ENCODE results near the gene PLCB3.

PLCB3 gene

DNA sequence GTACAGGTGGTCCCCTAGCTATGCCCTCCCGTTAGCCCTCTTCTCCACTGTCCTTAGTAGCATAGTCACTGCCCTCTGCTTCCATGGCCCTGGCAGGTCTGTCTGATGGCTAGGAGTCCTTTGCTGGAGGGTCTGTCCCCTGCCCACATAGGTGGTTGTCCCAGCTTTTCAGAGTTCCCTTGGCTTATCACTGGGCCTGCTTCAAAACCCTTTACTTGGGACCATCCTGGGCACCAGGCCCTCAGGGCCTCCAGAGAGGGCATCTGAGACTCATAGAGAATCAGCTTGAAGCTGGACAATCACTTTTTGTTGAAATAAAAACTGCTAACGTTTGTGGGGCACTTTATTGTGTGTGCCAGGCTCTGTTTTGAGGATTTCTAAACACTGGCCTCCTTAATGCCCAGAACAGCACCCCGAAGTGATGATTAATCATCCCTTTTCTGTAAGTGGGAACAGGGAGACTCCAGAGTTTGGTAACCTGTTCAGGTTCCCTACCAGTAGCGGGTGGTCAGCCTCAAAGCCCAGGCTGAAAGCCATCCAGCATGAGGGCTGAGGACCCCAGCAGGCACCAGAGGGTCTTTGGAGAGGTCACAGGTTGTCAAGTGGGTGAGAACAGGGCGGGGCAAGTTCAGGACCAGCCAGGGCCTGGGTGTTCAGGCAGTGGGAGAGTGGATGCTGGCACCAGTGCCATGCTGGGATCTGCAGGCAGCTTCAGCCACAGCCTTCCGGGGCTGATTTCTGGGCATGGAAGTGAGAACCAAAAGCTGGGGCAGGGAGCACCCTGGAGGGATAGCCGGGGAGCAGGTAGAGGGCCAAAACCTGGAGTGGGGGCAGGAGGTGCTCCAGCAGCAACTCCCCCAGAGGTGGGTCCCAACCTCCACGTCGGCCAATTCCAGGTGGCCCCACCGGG lies 39.3 kb downstream of the PLCB3 start:
- DNase-seq: no peak

DNA sequence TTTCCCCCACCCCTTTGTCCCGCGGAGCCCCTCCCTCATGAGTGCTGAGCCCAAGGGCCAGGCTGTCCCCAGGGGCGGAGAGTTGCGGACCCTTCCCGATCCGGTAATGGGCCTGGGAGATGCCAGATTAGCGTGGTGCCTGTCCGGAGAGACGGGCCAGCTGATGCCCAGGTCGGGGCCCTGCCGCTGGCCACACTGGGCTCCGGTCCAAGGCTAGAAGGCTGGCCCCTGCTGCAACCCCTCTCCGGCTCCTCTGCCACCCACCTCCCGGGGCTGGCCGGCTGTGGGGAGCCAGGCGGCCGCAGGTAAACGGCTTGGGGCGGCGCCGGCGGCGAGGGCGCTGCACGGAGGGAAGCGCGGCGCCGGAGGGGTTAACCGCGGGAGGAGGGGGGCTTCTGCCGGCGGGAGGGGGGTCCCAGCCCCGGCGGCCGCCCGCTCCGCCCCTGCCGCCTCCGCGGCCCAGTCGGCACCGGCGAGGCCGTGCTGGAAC lies 40.0 kb downstream of the PLCB3 start, which contains the start of gene KCNK4:
Gene KCNK4 (plus strand): TSS at position 41 of the 490 bp plus-strand sequence. CDS start 1,717 bp downstream, outside the sequence.
- no peak for DNase-seq

- no peak for DNase-seq
Measured at GRCh38 chr11:64291752-64292459, 40.6 kb downstream of the PLCB3 start.

GRCh38 chr11:64292460-64293254 lies 41.3 kb downstream of the PLCB3 start:
- no peak for DNase-seq

- no peak for DNase-seq
Measured at GRCh38 chr11:64294774-64295173, 43.4 kb downstream of the PLCB3 start.

- DNase-seq: no peak
Measured at GRCh38 chr11:64295760-64296159, 44.4 kb downstream of the PLCB3 start.

GRCh38 chr11:64296236-64296635 lies 44.9 kb downstream of the PLCB3 start:
- no peak for DNase-seq

- no peak for DNase-seq
Measured at GRCh38 chr11:64296830-64297698, 45.7 kb downstream of the PLCB3 start.

- no peak for DNase-seq
Measured at GRCh38 chr11:64297699-64298358, 46.5 kb downstream of the PLCB3 start.

DNA sequence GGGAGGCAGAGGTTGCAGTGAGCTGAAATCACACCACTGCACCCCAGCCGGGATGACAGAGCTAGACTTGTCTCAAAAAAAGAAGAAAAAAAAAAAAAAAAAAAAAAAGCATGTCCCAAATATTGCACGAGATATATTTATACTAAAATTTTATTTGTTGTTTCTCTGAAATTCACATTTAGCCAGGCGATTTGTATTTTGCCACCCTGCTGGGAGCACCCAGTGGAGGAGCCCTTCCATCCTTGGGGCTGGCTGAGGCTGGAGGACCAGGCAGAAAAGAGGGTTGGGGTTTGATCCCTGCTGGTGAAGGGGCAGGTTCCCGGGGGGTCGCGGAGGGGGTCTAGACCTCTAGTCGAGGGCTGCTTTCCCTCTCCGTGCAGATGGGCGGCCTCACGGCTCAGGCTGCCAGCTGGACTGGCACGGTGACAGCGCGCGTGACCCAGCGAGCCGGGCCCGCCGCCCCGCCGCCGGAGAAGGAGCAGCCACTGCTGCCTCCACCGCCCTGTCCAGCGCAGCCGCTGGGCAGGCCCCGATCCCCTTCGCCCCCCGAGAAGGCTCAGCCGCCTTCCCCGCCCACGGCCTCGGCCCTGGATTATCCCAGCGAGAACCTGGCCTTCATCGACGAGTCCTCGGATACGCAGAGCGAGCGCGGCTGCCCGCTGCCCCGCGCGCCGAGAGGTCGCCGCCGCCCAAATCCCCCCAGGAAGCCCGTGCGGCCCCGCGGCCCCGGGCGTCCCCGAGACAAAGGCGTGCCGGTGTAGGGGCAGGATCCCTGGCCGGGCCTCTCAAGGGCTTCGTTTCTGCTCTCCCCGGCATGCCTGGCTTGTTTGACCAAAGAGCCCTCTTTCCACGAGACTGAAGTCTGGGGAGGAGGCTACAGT lies 47.9 kb downstream of the PLCB3 start:
- DNase-seq: no peak

DNA sequence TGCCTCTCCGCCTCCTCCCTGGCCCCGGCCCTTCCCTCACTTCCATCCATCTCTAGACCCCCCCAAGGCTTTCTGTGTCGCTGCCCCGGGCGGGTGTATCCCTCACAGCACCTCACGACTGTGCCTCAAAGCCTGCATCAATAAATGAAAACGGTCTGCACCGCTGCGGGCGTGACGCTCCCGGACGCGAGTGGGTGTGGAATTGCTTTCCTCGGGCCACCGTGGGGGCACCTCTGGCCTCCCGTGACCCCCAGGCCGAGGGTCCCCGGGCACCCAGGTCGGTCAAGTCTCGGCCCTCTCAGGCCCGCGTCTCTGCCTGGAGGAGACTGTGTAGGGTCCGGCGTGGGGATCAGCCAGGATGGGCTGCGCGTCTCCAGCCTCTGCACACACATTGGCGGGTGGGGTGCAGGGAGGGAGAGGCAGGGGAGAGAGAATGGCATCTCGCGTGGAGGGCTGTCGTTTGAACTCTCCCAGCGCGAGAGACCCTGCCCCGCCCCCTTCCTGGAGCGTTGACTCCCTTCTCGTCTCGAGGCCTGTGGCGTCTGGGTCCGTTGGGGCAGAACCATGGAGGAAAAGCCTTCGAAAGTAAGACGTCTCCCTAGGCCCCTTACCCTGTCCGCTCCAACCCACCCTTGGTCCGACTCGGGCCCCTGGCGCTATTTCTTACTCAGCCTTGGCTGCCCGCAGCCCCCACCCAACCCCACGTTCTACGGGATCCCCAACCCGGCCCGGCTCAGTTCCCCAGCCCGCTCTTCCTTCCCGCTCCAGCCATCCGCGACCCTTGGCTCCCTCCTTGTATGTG lies 48.7 kb downstream of the PLCB3 start, which contains the start of gene CATSPERZ:
Gene CATSPERZ (plus strand): TSS at position 512 of the 802 bp plus-strand sequence. CDS start 53 bp downstream, at position 565.
- DNase-seq: no peak

- DNase-seq: no peak
Measured at GRCh38 chr11:64303109-64304031, 52.0 kb downstream of the PLCB3 start.

DNA sequence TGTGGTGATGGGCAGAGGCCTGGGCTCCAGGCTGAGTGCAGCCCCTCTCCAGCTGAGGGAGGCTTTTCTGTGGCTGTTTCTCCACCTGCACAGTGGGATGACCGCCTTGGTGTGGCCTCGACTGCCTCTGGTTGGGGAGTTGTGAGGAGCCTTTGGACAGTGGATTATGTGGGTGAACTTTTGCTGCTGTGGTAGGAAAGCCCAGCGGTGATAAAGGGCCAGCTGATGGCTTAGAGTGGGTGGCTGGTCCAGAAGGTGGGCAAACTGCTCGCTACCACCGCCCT lies 52.6 kb downstream of the PLCB3 start:
- no peak for DNase-seq

- DNase-seq: peak; percentile 92
Measured at GRCh38 chr11:64304316-64305072, 53.2 kb downstream of the PLCB3 start.

DNA sequence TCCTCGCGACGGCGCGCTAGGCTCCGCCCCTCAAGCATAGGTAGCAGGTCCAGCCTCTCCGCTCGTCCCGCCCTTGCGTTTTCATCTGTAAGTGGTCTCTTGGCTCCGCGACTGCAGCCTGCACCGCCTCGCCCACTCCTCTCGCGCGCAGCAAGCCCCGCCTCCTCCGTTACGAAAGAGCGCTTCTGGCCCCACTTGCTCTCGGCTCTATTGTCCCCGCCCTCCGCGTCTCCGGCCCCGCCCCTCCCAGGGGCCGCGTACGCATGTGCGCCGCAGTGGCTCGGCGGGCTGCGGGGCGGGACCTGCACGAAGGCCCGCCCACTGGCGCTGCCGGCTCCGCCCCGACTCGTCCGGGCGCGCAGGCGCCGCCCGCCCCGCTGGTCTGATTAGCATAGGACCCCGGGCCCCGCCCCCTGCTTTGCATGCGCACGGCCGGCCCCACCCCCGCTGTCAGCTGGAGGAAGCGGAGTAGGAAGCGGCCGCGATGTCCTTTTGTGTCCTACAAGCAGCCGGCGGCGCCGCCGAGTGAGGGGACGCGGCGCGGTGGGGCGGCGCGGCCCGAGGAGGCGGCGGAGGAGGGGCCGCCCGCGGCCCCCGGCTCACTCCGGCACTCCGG lies 53.9 kb downstream of the PLCB3 start, which contains the start of gene ESRRA:
Gene ESRRA (plus strand): TSS at position 450 of the 616 bp plus-strand sequence. CDS start 1,656 bp downstream, outside the sequence.
- peak; percentile 98 for DNase-seq

DNA sequence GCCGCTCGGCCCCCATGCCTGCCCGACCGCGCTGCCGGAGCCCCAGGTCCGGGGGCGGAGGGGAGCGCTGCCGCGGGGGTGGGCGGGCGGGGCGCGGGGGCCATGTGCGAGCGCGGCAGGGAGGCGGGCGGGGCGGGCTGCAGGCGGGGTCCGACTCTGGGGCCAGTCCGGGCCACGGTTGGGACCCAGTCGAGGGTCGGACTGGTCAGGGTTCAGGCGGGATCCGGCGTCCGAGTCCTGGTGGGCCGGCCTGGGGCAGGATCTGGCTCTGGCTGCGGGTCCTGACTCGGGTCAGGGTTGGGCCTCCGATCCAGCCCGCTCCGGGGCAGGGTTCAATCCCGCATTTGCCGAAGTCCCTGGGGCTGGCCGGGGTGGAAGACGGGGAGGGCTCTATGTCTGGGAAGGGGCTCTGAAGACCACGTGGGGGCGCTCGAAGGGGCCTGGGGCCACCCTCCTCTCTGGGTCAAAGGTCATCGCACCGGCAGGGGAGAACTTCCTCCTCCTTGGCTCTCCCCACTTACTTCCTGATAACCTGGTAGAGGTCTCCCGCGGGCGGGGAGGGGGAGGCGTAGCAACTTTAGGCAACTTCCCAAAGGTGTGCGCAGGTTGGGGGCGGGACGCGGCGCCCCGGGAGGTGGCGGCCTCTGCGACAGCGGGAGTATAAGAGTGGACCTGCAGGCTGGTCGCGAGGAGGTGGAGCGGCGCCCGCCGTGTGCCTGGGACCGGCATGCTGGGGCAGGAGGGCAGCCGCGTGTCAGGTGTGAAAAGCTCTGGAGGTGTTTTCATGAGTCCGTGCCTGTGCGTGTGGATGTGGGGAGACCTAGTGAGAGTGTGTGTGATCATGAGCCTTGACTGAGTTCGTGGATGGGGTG lies 54.6 kb downstream of the PLCB3 start:
- peak; percentile 78 for DNase-seq
